Erythroblast (primary cell): ENCODE data around the gene CSMD2.

ENCODE experiments used
- GATA1 ChIP-seq: IDR thresholded peaks from 2 replicates; pipeline ENCODE4 v1.6.1; 2011; ENCODE audit warnings: low read depth, mild to moderate bottlenecking, control low read depth, low read length, moderate library complexity
- POLR2A ChIP-seq: IDR thresholded peaks from 2 replicates; pipeline ENCODE4 v1.6.1; 2011; ENCODE audit warnings: mild to moderate bottlenecking, low read length

GRCh38 chr1:33684396-33685179 lies 480.4 kb downstream of the CSMD2 start:
- TF ChIP-seq POLR2A (no peak), GATA1 (no peak)
